Muscle of leg (tissue), 11 donors: ENCODE data around the gene KCND3. TPM values are rescaled to one million over a fixed set of nuclear protein-coding genes. Genes with fewer than 3 reads are reported as not detected.

Experiments used
- DNase-seq: peaks from one replicate; pipeline ENCODE4 v3.0.0; 2013
- H3K27ac ChIP-seq: one replicate; pipeline ENCODE4 v1.5.1; 2013; ENCODE audit warnings: mild to moderate bottlenecking, low read length, control low read depth
- H3K27me3 ChIP-seq: one replicate; pipeline ENCODE4 v1.6.1; 2013; ENCODE audit warnings: low read length; ENCODE audit not compliant: control insufficient read depth, insufficient read depth
- H3K36me3 ChIP-seq: one replicate; pipeline ENCODE4 v1.6.1; 2013; ENCODE audit warnings: low read length; ENCODE audit not compliant: control insufficient read depth, insufficient read depth
- H3K4me1 ChIP-seq: one replicate; pipeline ENCODE4 v1.6.1; 2013; ENCODE audit warnings: low read length; ENCODE audit not compliant: control insufficient read depth, insufficient read depth
- H3K4me3 ChIP-seq: one replicate; pipeline ENCODE4 v1.5.1; 2013; ENCODE audit warnings: low read length, control low read depth
- H3K9me3 ChIP-seq: replicated peaks from 2 replicates; pipeline ENCODE4 v1.6.1; 2013; ENCODE audit warnings: low read depth, low read length; ENCODE audit not compliant: control insufficient read depth
- WGBS: methylation state at CpG from one replicate; pipeline ENCODE4 v1.1.5; 2013; ENCODE audit warnings: missing lambda C conversion rate; ENCODE audit not compliant: insufficient coverage; 5-methylcytosine and 5-hydroxymethylcytosine counted together
- polyA plus RNA-seq, 8 donors: library from polyadenylated mRNA; unstranded; fragments of 120-200 nt; gene quantifications; one replicate each; pipeline versions ENCODE4 v1.2.1 to v1.2.3, GENCODE V29; 2013; ENCODE audit warnings: inconsistent platforms in 1 of 8, low replicate concordance in 1 of 8; ENCODE audit not compliant: insufficient read length in 8 of 8, insufficient read depth in 1 of 8
- total RNA-seq: library from RNA; stranded (reverse); fragments of 120-200 nt; gene quantifications from one replicate; pipeline ENCODE4 v1.2.4, GENCODE V29; 2013

KCND3 gene
- total and polyA plus RNA-seq, 9 donors: 0.84 to 1.9 (median 1.5) TPM

DNA sequence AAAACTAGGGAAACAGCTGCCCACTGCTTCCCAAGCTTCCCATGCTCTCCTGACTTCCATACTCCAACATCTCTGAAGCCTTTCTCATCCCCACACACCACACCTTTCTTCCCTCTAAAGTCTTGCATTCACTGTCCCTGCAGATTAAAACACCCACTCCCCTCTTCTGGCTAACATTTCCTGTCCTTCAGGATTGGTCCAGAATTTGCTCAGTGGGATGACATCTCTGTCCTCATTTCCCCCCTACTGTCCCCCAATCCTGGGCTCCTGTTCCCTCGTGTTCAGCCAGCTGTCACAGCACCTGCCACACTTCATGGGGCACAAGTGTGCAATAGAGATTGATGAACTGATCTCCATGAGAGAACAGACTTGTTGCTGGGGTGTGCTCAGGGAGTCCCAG is 82.7 kb downstream of the KCND3 start:
- no peak for DNase-seq

DNA sequence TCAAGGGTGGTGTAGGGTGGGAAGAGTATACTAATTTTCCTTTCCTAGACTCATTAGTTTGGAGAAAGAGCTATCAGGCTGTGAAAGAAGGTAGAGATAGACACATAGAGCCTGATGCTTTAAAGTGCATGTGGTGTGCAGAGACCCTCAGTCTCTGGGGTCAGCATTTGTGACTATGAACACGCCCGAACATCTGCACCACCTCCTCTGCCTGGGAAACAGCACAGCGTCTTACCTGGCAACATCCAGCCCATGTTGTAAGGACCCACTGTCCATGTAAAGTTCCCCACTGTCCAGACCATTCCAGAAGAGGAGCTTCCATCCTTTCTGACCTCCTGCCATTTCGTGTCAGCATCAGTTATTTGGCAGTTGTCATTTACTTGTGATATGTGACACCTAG is 83.4 kb downstream of the KCND3 start:
- 78% methylated on average over 3 of the region's 4 CpGs for WGBS

More for the DNA sequence above, 82.7 kb downstream of the KCND3 start:
- Histone ChIP-seq H3K4me3 (no peak overlapping the region), H3K9me3 (no peaks in the 10 kb centered on the region), H3K4me1 (peaks cover 27% of the 10 kb centered on the region), H3K36me3 (no peaks in the 10 kb centered on the region), H3K27ac (no peak overlapping the region), H3K27me3 (peaks cover 16% of the 10 kb centered on the region)
- WGBS: no CpG with 5 or more reads among the region's 1 CpG

DNA sequence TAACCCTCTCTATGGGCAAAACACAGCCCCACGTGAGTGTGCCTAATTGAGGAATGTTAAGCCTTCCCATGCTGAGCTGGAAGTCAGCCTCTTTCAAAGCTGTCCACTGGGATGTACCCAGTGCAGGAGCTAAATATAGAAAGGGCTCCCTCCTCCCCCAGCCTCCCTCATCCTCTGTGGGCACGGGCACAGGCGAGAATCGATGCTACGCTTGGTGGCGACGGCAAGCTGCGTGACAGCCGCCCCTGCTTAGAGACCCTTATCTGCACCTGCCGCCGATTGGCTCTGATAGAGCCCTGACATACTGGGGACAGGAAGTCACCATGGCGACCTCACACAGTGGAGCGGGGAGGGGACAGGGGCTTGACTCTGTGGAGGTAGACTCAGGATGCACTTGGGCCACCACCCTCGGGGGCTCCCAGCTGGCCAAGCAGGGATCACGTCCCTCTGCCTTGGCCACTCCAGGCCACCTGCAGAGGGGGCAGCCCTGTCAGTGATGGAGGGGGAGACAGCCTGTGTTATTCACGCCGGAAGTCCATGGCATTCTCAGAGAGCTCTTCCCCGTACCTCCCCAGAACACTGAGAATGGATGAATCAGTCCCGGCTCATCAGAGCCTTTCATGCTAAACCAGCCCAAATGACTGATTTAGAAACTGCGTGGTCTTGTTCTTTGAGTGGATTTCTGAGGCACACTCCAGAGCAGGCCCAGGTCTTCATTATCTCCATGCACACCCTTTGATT is 84.8 kb downstream of the KCND3 start:
- peaks cover 27% of the 10 kb centered on the region for H3K4me1 ChIP-seq
- peak; percentile 37 for DNase-seq
- no peak overlapping the region for H3K27ac ChIP-seq
- H3K4me3 ChIP-seq: no peak overlapping the region
- no peaks in the 10 kb centered on the region for H3K36me3 ChIP-seq
- H3K27me3 ChIP-seq: peaks cover 17% of the 10 kb centered on the region
- no peaks in the 10 kb centered on the region for H3K9me3 ChIP-seq
- 46% methylated on average over 13 of the region's 20 CpGs for WGBS

More for the DNA sequence above, 83.4 kb downstream of the KCND3 start:
- peaks cover 22% of the 10 kb centered on the region for H3K27me3 ChIP-seq
- no peaks in the 10 kb centered on the region for H3K9me3 ChIP-seq
- H3K36me3 ChIP-seq: no peaks in the 10 kb centered on the region
- DNase-seq: no peak
- no peak overlapping the region for H3K4me3 ChIP-seq
- H3K4me1 ChIP-seq: peaks cover 27% of the 10 kb centered on the region
- no peak overlapping the region for H3K27ac ChIP-seq

DNA sequence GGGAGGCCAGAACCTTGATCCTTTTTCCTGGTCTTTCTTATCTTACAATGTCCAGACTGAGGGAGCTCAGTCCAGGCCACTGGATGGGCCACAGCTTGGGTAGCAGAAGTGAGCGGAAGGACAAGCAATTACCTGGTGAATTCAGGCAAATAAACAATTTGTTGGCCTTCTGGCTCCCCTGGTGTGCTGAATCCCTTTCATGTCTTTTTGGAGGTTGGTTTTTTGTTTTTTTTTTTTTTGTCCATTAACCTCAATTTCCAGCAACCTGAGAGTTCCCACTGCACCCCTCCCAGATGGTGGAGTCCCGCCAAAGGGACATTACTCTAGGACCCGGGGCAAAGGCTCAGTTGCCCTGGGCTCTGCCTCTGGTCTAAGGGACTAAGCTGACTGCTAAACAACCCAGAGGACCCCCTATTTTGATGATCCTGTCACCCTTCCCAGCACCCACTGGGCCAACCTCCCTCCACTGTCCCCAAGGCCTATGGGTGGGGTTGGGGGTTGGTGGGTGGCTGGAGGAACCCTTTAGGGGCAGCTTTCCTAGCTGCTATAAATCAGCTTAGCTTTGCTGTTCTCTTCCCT is 85.5 kb downstream of the KCND3 start:
- H3K27ac ChIP-seq: no peak overlapping the region
- peaks cover 15% of the 10 kb centered on the region for H3K27me3 ChIP-seq
- H3K9me3 ChIP-seq: no peaks in the 10 kb centered on the region
- peaks cover 27% of the 10 kb centered on the region for H3K4me1 ChIP-seq
- DNase-seq: no peak
- no peak overlapping the region for H3K4me3 ChIP-seq
- 40% methylated on average over 1 of the region's 3 CpGs for WGBS
- no peaks in the 10 kb centered on the region for H3K36me3 ChIP-seq

DNA sequence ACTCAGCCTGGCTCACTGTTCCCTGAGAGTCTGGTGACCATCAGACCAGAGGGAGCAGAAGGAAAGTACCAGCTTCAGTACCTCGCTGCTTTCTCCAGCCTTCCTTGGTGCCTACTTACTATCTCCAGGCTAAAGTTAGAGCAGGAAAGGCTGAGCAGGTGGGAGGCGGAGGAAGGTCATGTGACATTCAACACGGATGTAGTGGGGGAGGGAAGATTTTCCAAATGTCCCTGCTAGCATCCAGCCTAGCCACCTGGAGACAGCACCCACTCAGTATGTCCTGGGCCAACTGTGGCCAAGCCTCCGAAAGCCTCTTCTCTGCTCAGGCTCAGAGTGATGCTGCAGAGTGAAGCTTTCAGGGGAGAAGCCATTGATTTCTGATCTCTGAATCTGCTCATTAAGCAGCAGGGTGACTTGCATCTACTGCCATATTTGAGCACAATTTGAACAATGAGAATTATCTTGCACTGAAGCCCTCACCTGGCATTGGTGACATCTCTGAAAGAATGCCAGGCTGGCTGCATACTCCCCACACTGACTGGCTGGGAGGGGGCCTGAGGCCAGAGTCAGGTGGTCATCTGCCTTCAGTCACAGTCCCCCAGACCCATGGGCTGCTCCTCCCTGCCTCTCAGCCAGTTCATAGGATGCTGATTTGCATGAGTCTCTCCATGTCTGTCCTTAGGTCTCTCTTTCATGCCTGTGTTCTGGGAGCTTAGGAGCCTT is 86.2 kb downstream of the KCND3 start:
- Histone ChIP-seq H3K9me3 (no peaks in the 10 kb centered on the region), H3K4me3 (no peak overlapping the region), H3K27ac (no peak overlapping the region), H3K27me3 (peaks cover 15% of the 10 kb centered on the region), H3K36me3 (no peaks in the 10 kb centered on the region), H3K4me1 (peaks cover 27% of the 10 kb centered on the region)
- WGBS: 100% methylated on average over 1 of the region's 4 CpGs
- DNase-seq: no peak

DNA sequence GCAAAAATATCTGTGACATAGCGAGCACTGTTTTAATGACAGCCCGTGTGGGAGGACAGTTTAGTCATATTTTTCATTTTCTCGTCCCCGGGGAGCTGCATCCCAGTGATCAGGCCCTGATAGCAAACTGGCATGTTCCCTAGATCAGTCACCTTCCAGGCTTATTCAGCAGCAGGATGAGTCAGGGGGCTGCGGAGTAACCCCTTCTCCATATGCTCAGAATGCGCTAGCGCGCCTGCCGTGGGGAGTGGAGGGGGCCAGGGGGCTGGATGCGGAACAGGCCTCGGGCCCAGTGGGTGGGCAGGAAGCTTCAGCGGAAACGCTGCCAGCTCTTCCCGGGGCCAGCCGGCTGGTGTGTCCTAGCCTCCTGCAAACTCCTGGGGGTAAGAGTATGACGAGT is 94.0 kb downstream of the KCND3 start:
- no peaks in the 10 kb centered on the region for H3K4me1 ChIP-seq
- WGBS: 14% methylated on average over 6 of the region's 16 CpGs
- no peaks in the 10 kb centered on the region for H3K9me3 ChIP-seq
- no peaks in the 10 kb centered on the region for H3K36me3 ChIP-seq
- H3K27ac ChIP-seq: no peak overlapping the region
- no peak for DNase-seq
- H3K27me3 ChIP-seq: peaks cover 4% of the 10 kb centered on the region
- no peak overlapping the region for H3K4me3 ChIP-seq

DNA sequence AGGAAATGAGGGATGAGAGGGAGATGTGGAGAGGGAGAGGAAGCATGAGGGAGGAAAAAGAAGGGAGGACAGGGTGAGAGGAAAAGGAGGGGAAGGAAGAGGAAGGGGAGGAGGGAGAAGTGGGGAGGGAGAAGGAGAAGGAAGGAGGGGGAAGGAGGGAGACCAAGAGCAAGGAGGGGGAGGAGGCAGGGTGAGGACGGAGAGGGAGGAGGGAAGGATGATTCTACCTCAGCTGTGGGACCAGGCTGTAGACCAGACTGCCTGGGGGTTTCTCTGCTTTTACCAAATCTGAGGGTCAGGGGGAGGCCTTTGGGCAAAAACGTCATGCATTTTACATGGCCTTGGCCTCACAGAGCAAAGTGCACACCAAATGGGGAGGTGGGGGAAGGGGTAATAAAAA is 94.5 kb downstream of the KCND3 start:
- H3K4me1 ChIP-seq: no peaks in the 10 kb centered on the region
- H3K27ac ChIP-seq: no peak overlapping the region
- no peaks in the 10 kb centered on the region for H3K36me3 ChIP-seq
- H3K9me3 ChIP-seq: no peaks in the 10 kb centered on the region
- no peak for DNase-seq
- 25% methylated on average over 1 of the region's 2 CpGs for WGBS
- no peak overlapping the region for H3K4me3 ChIP-seq
- peaks cover 4% of the 10 kb centered on the region for H3K27me3 ChIP-seq

DNA sequence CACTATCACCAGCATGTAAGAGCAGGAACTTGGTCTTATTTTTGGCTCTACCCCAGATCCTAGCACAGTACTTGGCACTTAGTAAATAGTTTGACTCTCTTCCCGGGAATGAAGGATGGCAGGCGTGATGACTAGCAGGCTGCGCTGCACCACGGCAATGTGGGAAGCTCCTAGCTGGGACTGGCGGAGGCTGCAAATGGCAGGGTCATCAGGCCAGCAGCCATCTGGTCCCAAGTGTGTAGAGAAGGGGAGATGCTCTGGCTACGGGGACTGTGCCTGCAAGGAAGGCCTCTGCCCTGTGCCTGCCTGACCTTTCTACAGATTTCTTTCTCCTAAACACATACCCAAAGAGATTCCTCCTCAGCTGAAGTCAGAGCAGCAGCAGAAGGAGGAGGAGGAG is 95.0 kb downstream of the KCND3 start:
- no peaks in the 10 kb centered on the region for H3K36me3 ChIP-seq

DNA sequence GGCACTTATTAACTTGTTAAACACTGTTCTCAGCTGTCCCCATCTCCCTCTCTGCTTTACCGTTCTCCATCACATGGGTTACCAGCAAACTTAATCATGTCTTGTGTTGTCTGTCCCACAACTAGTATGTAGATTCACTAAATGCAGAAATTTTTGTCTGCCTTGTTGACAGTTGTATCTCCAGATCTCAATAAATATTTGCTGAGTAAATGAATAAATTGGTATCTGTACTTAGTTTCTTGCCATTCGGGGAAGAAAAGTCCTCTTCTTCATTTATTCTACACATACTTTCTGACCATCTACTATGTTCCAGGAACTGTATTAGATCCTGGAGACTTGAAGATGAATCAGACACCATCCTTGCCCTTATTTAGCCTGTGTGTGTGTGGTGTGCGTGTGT is 97.9 kb downstream of the KCND3 start:
- H3K27ac ChIP-seq: no peak overlapping the region
- no peak overlapping the region for H3K4me3 ChIP-seq
- peaks cover 11% of the 10 kb centered on the region for H3K4me1 ChIP-seq
- WGBS: 60% methylated on average over 1 of the region's 3 CpGs
- no peak for DNase-seq
- H3K36me3 ChIP-seq: no peaks in the 10 kb centered on the region
- no peaks in the 10 kb centered on the region for H3K9me3 ChIP-seq
- H3K27me3 ChIP-seq: peaks cover 4% of the 10 kb centered on the region

More for the DNA sequence above, 95.0 kb downstream of the KCND3 start:
- 72% methylated on average over 5 of the region's 6 CpGs for WGBS
- Histone ChIP-seq H3K4me3 (no peak overlapping the region), H3K4me1 (no peaks in the 10 kb centered on the region), H3K9me3 (no peaks in the 10 kb centered on the region), H3K27me3 (peaks cover 4% of the 10 kb centered on the region), H3K27ac (no peak overlapping the region)
- DNase-seq: no peak

DNA sequence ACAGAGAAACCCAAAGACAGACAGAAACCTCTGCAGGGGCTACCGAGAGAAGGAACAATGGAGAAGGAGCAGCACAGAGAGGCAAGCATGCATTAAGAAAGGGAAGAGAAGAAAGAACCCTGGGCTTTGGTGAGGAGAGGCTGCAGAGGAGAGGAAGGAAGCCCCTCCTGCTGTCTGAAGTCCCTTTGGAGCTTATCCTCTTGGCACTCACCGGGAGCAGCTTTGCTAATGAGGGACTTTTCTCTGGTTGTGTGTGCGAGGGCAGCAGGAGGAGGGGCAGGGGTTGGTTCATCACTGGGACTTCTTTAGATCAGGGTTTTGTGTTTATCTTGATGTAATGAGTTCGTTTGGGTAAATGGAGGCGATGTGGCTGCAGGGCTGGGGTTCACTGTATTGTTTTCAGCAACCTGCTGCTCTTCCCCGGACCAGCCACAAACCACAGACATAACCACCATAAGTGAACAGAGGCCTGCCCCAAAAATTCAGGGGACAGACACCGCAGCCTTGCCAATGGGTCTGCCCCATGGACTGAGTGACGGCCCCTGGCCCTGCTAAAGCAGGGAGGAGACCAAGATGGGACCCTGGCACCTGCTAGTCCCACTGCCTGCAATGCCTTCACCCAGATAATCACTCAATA is 100.6 kb downstream of the KCND3 start:
- peaks cover 11% of the 10 kb centered on the region for H3K4me1 ChIP-seq
- WGBS: 36% methylated on average over 5 of the region's 8 CpGs
- no peaks in the 10 kb centered on the region for H3K9me3 ChIP-seq
- no peak for DNase-seq
- H3K4me3 ChIP-seq: no peak overlapping the region
- H3K27ac ChIP-seq: no peak overlapping the region
- peaks cover 4% of the 10 kb centered on the region for H3K27me3 ChIP-seq
- H3K36me3 ChIP-seq: no peaks in the 10 kb centered on the region
